Tibial nerve (tissue), 4 donors: Measurements from ENCODE around the gene LYRM7.

ENCODE experiments used
- CTCF ChIP-seq, 5 experiments: fragments of 200-600 bp in 3 of 5; fragments of 450-650 bp in 2 of 5; sonication (generic) in 3 of 5; IDR thresholded peaks; one replicate each; pipeline ENCODE4 v1.5.1; 2016 to 2019; ENCODE audit warnings: antibody characterized with exemption in 5 of 5, mild to moderate bottlenecking in 3 of 5, moderate library complexity in 2 of 5
- EP300 ChIP-seq, 2 donors: sonication (generic); formaldehyde crosslinking; IDR thresholded peaks; one replicate each; pipeline ENCODE4 v1.6.1; 2017; ENCODE audit warnings: antibody characterized with exemption in 2 of 2, mild to moderate bottlenecking in 1 of 2
- POLR2A ChIP-seq, 2 donors: fragments of 450-650 bp; IDR thresholded peaks; one replicate each; pipeline ENCODE4 v1.6.1; 2017; ENCODE audit warnings: antibody characterized with exemption in 2 of 2, mild to moderate bottlenecking in 2 of 2, moderate library complexity in 2 of 2

GRCh38 chr5:131151216-131151615, 19.5 kb upstream of the LYRM7 start:
- TF ChIP-seq CTCF (IDR thresholded peaks at IDR 0.05) (no peak), POLR2A (IDR thresholded peaks at IDR 0.05) (no peak), EP300 (IDR thresholded peaks at IDR 0.05) (no peak)
